ENCODE results near the gene BASP1. TPM values are rescaled to one million over a fixed set of nuclear protein-coding genes. Genes with fewer than 3 reads are reported as not detected.

Gene BASP1
- total and polyA plus RNA-seq, 2 experiments from 2014 or later: 87.5 to 114 TPM

DNA sequence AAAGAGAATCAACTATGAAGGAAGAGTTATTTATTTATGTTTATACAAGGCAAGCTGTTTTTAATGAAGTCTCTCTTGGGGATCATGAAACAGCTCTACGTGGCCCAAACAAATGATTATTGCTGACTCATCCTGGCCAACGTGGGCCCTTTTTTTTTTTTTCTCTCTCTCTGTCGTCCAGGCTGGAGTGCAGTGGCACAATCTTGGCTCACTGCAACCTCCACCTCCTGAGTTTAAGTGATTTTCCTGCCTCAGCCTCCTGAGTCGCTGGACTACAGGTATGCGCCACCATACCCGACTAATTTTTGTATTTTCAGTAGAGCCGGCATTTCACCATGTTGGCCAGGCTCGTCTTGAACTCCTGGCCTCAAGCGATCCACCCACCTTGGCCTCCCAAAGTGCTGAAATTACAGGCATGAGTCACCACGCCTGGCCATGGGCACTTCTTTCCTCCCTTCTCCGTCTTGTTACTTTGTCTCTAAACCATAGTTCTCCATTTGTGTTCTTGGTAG, 98.3 kb downstream of the BASP1 start:
- no peak for DNase-seq (ENCODE audit: low spot score)
- Histone ChIP-seq H3K27me3 (ENCODE audit: insufficient read depth) (no peaks in the 10 kb centered on the region), H3K4me3 (no peak overlapping the region), H3K27ac (ENCODE audit: low read depth) (no peak overlapping the region), H2AFZ (peak overlapping the region; percentile 90; the same call in 1 of the 2 replicates), H3K4me1 (ENCODE audit: insufficient read depth) (peaks cover 12% of the 10 kb centered on the region), H3K36me3 (ENCODE audit: insufficient read depth) (no peaks in the 10 kb centered on the region), H3K4me2 (no peak overlapping the region), H3K79me2 (replicated peaks; ENCODE audit: insufficient read depth) (no peaks in the 10 kb centered on the region), H4K20me1 (replicated peaks; ENCODE audit: insufficient read depth) (no peaks in the 10 kb centered on the region), H3K9me2 (ENCODE audit: insufficient read depth) (no peaks in the 10 kb centered on the region), H3F3A (replicated peaks; ENCODE audit: low read depth) (no peaks in the 10 kb centered on the region)
- peaks cover 2% of the 10 kb centered on the region; the same call in 1 of the 3 replicates for H3K9me3 Mint-ChIP-seq
- TF ChIP-seq JUNB (IDR thresholded peaks at IDR 0.05; ENCODE audit: unreplicated experiment) (no peak), EZH2phosphoT487 (IDR thresholded peaks at IDR 0.05; ENCODE audit: unreplicated experiment) (no peak), POLR2AphosphoS5 (IDR thresholded peaks at IDR 0.05; ENCODE audit: low read depth) (no peak), NANOG (IDR thresholded peaks at IDR 0.05; ENCODE audit: borderline replicate concordance) (no peak), CREB1 (CRISPR knock-in tag; IDR thresholded peaks at IDR 0.05; ENCODE audit: low read depth) (no peak), EZH2 (IDR thresholded peaks at IDR 0.05; ENCODE audit: low read depth, unreplicated experiment) (no peak), ZNF114 (CRISPR knock-in tag; IDR thresholded peaks at IDR 0.05) (no peak)
- TF ChIP-seq, protein P1, sequence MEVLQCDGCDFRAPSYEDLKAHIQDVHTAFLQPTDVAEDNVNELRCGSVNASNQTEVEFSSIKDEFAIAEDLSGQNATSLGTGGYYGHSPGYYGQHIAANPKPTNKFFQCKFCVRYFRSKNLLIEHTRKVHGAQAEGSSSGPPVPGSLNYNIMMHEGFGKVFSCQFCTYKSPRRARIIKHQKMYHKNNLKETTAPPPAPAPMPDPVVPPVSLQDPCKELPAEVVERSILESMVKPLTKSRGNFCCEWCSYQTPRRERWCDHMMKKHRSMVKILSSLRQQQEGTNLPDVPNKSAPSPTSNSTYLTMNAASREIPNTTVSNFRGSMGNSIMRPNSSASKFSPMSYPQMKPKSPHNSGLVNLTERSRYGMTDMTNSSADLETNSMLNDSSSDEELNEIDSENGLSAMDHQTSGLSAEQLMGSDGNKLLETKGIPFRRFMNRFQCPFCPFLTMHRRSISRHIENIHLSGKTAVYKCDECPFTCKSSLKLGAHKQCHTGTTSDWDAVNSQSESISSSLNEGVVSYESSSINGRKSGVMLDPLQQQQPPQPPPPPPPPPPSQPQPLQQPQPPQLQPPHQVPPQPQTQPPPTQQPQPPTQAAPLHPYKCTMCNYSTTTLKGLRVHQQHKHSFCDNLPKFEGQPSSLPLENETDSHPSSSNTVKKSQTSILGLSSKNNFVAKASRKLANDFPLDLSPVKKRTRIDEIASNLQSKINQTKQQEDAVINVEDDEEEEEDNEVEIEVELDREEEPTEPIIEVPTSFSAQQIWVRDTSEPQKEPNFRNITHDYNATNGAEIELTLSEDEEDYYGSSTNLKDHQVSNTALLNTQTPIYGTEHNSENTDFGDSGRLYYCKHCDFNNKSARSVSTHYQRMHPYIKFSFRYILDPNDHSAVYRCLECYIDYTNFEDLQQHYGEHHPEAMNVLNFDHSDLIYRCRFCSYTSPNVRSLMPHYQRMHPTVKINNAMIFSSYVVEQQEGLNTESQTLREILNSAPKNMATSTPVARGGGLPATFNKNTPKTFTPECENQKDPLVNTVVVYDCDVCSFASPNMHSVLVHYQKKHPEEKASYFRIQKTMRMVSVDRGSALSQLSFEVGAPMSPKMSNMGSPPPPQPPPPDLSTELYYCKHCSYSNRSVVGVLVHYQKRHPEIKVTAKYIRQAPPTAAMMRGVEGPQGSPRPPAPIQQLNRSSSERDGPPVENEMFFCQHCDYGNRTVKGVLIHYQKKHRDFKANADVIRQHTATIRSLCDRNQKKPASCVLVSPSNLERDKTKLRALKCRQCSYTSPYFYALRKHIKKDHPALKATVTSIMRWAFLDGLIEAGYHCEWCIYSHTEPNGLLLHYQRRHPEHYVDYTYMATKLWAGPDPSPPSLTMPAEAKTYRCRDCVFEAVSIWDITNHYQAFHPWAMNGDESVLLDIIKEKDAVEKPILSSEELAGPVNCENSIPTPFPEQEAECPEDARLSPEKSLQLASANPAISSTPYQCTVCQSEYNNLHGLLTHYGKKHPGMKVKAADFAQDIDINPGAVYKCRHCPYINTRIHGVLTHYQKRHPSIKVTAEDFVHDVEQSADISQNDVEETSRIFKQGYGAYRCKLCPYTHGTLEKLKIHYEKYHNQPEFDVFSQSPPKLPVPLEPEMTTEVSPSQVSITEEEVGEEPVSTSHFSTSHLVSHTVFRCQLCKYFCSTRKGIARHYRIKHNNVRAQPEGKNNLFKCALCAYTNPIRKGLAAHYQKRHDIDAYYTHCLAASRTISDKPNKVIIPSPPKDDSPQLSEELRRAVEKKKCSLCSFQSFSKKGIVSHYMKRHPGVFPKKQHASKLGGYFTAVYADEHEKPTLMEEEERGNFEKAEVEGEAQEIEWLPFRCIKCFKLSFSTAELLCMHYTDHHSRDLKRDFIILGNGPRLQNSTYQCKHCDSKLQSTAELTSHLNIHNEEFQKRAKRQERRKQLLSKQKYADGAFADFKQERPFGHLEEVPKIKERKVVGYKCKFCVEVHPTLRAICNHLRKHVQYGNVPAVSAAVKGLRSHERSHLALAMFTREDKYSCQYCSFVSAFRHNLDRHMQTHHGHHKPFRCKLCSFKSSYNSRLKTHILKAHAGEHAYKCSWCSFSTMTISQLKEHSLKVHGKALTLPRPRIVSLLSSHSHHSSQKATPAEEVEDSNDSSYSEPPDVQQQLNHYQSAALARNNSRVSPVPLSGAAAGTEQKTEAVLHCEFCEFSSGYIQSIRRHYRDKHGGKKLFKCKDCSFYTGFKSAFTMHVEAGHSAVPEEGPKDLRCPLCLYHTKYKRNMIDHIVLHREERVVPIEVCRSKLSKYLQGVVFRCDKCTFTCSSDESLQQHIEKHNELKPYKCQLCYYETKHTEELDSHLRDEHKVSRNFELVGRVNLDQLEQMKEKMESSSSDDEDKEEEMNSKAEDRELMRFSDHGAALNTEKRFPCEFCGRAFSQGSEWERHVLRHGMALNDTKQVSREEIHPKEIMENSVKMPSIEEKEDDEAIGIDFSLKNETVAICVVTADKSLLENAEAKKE (CRISPR knock-in tag; IDR thresholded peaks at IDR 0.05): no peak
- TF ChIP-seq, protein P2, sequence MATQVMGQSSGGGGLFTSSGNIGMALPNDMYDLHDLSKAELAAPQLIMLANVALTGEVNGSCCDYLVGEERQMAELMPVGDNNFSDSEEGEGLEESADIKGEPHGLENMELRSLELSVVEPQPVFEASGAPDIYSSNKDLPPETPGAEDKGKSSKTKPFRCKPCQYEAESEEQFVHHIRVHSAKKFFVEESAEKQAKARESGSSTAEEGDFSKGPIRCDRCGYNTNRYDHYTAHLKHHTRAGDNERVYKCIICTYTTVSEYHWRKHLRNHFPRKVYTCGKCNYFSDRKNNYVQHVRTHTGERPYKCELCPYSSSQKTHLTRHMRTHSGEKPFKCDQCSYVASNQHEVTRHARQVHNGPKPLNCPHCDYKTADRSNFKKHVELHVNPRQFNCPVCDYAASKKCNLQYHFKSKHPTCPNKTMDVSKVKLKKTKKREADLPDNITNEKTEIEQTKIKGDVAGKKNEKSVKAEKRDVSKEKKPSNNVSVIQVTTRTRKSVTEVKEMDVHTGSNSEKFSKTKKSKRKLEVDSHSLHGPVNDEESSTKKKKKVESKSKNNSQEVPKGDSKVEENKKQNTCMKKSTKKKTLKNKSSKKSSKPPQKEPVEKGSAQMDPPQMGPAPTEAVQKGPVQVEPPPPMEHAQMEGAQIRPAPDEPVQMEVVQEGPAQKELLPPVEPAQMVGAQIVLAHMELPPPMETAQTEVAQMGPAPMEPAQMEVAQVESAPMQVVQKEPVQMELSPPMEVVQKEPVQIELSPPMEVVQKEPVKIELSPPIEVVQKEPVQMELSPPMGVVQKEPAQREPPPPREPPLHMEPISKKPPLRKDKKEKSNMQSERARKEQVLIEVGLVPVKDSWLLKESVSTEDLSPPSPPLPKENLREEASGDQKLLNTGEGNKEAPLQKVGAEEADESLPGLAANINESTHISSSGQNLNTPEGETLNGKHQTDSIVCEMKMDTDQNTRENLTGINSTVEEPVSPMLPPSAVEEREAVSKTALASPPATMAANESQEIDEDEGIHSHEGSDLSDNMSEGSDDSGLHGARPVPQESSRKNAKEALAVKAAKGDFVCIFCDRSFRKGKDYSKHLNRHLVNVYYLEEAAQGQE (IDR thresholded peaks at IDR 0.05; ENCODE audit: unreplicated experiment): no peak
- TF ChIP-seq, protein P3, sequence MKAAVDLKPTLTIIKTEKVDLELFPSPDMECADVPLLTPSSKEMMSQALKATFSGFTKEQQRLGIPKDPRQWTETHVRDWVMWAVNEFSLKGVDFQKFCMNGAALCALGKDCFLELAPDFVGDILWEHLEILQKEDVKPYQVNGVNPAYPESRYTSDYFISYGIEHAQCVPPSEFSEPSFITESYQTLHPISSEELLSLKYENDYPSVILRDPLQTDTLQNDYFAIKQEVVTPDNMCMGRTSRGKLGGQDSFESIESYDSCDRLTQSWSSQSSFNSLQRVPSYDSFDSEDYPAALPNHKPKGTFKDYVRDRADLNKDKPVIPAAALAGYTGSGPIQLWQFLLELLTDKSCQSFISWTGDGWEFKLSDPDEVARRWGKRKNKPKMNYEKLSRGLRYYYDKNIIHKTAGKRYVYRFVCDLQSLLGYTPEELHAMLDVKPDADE (IDR thresholded peaks at IDR 0.05): no peak
- peaks cover 21% of the 10 kb centered on the region for H3K4me1 Mint-ChIP-seq
- H3K27me3 Mint-ChIP-seq (ENCODE audit: insufficient read depth, low read depth, poor library complexity): peaks cover under 1% of the 10 kb centered on the region
- no peaks in the 10 kb centered on the region for H3K36me3 Mint-ChIP-seq (ENCODE audit: low read depth)
- H3K27ac Mint-ChIP-seq: peak overlapping the region; percentile 82
- ATAC-seq: no peak
- H3K4me3 Mint-ChIP-seq: no peak overlapping the region

Measured in GM23338 (cell line).